Measurements from ENCODE around the gene SMARCA5.
"Not testable (repeated sequence)": the region's sequence is repeated elsewhere in the genome, so short reads cannot be mapped to it uniquely, and the experiment has no call there.

The SMARCA5 gene, protein sequence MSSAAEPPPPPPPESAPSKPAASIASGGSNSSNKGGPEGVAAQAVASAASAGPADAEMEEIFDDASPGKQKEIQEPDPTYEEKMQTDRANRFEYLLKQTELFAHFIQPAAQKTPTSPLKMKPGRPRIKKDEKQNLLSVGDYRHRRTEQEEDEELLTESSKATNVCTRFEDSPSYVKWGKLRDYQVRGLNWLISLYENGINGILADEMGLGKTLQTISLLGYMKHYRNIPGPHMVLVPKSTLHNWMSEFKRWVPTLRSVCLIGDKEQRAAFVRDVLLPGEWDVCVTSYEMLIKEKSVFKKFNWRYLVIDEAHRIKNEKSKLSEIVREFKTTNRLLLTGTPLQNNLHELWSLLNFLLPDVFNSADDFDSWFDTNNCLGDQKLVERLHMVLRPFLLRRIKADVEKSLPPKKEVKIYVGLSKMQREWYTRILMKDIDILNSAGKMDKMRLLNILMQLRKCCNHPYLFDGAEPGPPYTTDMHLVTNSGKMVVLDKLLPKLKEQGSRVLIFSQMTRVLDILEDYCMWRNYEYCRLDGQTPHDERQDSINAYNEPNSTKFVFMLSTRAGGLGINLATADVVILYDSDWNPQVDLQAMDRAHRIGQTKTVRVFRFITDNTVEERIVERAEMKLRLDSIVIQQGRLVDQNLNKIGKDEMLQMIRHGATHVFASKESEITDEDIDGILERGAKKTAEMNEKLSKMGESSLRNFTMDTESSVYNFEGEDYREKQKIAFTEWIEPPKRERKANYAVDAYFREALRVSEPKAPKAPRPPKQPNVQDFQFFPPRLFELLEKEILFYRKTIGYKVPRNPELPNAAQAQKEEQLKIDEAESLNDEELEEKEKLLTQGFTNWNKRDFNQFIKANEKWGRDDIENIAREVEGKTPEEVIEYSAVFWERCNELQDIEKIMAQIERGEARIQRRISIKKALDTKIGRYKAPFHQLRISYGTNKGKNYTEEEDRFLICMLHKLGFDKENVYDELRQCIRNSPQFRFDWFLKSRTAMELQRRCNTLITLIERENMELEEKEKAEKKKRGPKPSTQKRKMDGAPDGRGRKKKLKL

GRCh38 chr4:143513314-143514168, at the start of gene SMARCA5:
TSS of gene SMARCA5 (plus strand) at chr4:143513702. CDS start at chr4:143513925, 223 bp downstream.
- DNase-seq: peak; percentile 93

- no peak for DNase-seq
Observed at GRCh38 chr4:143473334-143474126, 40.0 kb upstream of the SMARCA5 start.

- no peak for DNase-seq
Observed at GRCh38 chr4:143477487-143477886, 36.0 kb upstream of the SMARCA5 start.

DNA sequence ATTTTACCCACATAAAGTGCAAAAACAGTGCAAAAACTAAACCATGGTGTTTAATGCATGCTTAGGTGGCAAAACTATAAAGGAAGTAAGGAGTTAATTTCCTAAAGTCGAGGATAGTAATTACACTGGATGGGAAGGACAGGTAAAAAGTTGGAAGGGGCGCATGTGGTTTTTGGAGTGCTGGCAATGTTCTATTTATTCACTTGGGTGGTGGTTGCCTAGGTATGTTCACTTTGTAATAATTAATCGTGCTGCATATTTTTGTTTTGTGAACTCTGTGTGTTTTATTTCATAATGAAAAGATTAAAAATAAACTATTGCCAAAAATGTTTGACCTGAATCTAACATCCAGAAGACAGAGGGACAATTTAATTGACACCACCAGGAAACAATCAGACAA, 32.1 kb upstream of the SMARCA5 start:
- no peak for DNase-seq

- DNase-seq: no peak
Observed at GRCh38 chr4:143482840-143483239, 30.7 kb upstream of the SMARCA5 start.

GRCh38 chr4:143486314-143486713, 27.2 kb upstream of the SMARCA5 start:
- DNase-seq: no peak

DNA sequence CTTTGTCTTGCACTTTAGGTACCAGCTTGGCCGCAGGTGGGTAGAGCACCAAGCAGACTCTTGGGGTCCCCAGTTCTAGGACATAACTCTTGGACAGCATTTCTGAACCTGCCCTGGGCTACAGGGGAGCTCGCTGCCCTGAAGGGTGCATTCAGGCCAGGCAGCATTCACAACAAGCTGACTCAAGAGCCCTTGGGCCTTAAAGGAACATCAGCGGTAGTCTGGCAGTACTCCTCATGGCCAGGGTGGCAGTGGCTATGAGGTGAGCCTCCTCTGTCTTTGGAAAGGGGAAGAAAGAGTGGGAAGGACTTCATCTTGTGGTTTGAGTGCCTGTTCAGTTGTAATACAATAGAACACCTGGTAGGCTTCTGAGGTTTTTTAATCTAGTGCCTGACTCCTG, 24.8 kb upstream of the SMARCA5 start:
- DNase-seq: no peak

- DNase-seq: no peak
Observed at GRCh38 chr4:143489106-143489505, 24.4 kb upstream of the SMARCA5 start.

- no peak for DNase-seq
Observed at GRCh38 chr4:143498021-143498420, 15.5 kb upstream of the SMARCA5 start.

GRCh38 chr4:143502231-143502630, 11.3 kb upstream of the SMARCA5 start:
- no peak for DNase-seq

GRCh38 chr4:143506031-143506430, 7.5 kb upstream of the SMARCA5 start:
- DNase-seq: no peak

DNA sequence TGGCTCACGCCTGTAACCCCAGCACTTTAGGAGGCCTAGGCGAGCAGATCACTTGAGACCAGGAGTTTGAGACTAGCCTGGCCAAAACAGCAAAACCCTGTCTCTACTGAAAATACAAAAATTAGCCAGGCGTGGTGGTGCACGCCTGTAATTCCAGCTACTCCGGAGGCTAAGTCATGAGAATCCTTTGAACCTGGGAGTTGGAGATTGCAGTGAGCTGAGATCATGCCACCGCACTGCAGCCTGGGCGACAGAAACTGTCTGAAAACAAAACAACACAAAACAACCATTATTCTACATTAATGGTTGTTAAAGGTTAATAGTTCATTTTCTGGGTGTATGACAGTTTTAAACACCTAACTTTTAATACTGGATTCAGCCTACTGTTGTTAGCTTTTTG, 1.6 kb upstream of the SMARCA5 start:
- no peak for DNase-seq

- no peak for DNase-seq
Observed at GRCh38 chr4:143512978-143513313, 556 bp upstream of the SMARCA5 start.

DNA sequence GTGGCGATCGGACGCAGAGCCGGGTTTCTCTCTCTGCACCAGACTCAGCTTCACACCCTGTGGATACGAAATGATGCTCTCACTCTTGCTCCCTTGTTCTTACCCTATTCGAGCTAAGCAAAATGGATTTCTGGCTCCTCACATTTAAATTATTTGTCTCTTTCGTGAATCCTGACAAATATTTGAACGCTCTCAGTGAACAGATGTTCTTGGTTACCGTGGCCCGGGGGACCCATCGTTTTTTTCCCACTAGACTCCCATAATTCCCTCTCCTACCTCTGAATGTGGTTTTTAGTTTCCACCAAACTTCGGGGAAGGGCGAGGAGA, 630 bp downstream of the SMARCA5 start:
- DNase-seq: no peak

GRCh38 chr4:143514497-143514896, 995 bp downstream of the SMARCA5 start:
- DNase-seq: peak; percentile 6

- no peak for DNase-seq
Observed at GRCh38 chr4:143514901-143515300, 1.4 kb downstream of the SMARCA5 start.

- DNase-seq: no peak
Observed at GRCh38 chr4:143515905-143516304, 2.4 kb downstream of the SMARCA5 start.

DNA sequence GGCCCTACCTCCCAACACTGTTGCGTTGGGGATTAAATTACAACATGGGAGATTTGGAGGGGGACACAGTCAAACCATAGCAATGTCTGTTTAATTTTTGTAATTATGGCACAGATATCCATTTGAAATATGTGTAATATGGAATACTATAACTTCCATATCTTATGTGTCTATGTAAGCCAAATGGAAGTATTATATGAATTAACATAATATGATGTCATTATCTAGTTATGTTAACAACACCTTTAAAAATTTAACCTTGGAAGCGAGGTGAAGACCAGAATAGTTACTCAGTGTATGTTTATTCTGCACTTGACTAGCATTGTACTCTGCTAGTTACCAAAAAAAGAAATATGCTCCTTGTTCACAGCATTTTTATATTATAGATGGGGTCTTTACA, 4.3 kb downstream of the SMARCA5 start:
- DNase-seq: no peak

DNA sequence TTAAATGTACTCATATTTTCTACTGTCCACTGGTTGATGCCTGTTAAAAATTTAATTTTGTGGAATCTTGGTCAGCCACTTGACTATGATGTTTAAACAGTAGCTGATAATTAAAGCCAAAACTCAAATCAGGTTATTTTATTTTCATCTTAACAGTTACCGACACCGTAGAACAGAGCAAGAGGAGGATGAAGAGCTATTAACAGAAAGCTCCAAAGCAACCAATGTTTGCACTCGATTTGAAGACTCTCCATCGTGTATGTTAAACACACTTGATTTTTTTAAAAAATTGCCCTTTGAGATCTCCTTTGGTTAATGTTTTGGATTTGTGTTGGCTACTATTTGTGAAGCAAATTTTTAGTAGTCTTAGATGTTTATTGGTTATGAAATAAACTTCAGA, 10.7 kb downstream of the SMARCA5 start:
- DNase-seq: no peak

- DNase-seq: not testable (repeated sequence)
Observed at GRCh38 chr4:143528046-143528445, 14.5 kb downstream of the SMARCA5 start.

DNA sequence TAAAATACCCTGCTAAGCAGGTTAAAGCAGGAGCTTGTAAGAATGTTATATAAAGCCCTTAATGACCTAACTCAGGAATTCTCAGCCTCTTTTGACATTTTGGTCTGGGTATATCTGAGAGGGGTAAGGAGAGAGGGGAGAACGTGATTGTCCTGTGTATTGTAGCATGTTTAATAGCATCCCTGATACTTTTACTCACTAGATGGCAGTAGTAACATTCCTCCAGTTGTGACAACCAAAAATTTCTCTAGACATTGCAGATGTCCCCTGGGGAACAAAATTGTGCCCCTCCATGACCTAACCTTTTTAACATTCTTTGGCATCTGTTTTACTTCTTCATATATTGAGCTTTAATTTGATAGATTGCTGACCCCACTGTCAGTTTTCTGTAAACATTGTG, 17.9 kb downstream of the SMARCA5 start:
- DNase-seq: no peak

All from stimulated activated CD4-positive, alpha-beta T cell treated with anti-CD3 and anti-CD28 coated beads, Interleukin-4, amount 100 ng/mL, for 1 hour (primary cell).